ENCODE measurements around the gene SUZ12.

DNA sequence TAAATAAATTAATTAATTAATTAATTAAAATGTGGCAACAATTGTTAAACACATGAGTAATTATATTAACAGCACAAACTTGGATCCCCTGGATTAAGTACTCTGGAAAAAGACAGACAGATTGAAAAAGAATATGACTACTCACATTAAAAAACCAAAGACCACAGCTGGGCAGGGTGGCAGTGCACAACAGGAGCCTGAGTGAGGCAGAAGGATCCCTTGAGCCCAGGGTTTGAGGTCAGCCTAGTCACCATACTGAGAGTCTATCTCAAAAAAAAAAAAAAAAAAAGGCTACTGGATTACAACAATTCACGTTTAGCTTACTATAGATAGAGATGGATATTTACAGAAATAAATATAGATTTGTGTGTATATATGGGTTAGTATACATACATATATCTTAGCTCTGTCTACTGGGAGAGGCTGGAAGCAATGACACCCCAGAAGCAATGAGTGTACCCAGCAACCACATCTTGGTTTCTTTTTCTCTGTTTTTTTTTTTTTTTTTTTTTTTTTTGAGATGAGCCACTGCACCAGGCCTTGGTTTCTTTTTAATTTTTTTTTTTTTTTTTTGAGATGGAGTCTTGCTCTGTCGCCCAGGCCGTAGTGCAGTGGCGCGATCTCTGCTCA lies 10.6 kb upstream of the SUZ12 start:
- TF ChIP-seq, protein P1, sequence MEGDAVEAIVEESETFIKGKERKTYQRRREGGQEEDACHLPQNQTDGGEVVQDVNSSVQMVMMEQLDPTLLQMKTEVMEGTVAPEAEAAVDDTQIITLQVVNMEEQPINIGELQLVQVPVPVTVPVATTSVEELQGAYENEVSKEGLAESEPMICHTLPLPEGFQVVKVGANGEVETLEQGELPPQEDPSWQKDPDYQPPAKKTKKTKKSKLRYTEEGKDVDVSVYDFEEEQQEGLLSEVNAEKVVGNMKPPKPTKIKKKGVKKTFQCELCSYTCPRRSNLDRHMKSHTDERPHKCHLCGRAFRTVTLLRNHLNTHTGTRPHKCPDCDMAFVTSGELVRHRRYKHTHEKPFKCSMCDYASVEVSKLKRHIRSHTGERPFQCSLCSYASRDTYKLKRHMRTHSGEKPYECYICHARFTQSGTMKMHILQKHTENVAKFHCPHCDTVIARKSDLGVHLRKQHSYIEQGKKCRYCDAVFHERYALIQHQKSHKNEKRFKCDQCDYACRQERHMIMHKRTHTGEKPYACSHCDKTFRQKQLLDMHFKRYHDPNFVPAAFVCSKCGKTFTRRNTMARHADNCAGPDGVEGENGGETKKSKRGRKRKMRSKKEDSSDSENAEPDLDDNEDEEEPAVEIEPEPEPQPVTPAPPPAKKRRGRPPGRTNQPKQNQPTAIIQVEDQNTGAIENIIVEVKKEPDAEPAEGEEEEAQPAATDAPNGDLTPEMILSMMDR (IDR thresholded peaks at IDR 0.05), result no peak
- no peak for TF ChIP-seq POLR2A (IDR thresholded peaks at IDR 0.05)
